GM19099 (cell line): ENCODE results near the gene IFNE.

Experiments used
- POLR2A ChIP-seq: IDR thresholded peaks from 3 replicates; pipeline ENCODE4 v1.6.1; 2011; ENCODE audit warnings: low read depth; ENCODE audit not compliant: insufficient read length; ENCODE audit errors: extremely low read depth

IFNE gene, protein sequence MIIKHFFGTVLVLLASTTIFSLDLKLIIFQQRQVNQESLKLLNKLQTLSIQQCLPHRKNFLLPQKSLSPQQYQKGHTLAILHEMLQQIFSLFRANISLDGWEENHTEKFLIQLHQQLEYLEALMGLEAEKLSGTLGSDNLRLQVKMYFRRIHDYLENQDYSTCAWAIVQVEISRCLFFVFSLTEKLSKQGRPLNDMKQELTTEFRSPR

DNA sequence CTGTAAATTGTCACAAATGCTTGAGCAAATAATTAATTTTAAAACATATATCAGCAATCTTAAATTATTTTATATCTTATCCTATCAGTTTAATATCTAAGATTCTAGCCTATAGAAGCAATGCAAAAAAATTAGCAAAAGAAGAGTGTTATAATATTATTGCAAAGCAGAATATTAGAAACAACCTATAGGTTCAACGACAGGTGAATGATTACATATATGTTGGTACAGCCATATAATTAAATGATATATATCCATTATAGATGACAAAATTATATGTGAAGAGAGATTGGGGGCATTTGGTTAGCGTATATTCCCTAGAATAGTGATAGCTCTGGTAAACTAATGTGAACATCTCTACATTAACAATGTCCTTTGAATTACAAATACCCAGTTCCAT lies at the start of gene IFNE:
IFNE (minus strand) TSS at position 101 of the 400 bp plus-strand sequence. CDS start 619 bp downstream, outside the sequence.
- TF ChIP-seq POLR2A = no peak

DNA sequence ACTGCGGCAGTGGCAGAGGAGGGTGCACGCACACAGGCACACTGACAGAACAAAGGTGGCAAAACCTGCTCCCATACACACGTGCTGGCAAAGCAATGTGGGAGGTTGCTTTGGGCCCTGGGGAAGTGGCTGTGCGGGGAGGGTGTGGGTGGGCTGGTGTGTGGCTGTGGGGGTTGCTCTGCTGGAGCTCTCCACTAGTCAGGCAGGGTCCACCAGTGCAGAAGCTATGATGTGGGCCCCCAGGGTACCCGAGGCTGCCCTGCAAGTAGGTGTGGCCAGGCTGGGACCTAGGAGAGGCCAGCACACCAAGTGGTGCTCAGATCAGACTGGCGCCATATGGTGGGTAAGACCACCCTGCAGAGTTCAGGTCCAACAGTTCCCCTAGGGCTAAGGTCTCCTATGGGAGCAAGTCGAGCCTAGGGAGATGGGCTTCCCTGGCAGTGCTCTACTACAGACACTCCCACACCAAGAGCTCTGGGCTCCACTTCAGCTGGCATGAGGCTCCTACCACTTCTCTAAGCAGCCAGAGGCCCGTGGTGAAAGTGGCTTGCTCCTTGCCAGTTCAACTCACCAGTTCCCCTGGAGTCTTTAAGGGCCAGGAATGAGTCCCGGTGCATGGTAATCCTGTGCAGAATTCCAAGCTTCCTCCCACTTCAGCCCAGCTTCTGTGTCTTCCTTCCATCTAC lies 46.2 kb upstream of the IFNE start:
- TF ChIP-seq POLR2A = no peak

DNA sequence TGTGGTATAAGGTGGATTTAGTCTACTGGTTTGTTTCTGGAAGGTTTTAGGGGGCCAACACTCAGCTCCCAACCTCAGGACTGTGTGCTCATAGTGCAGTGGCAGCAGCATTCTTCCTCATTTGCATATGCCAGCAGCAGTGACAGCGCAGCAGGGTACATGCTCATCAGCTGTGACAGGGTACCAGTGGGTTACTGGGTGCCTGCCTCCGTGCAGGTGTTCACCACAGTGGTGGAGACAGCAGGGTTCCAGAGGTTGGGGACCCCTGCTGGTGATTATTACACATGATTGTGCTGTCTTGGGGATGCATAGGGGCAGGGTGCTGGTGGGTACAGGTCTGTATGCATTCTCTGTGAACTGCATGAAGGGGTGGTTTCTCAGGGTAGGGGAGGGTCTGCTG lies 45.5 kb upstream of the IFNE start:
- no peak for TF ChIP-seq POLR2A

DNA sequence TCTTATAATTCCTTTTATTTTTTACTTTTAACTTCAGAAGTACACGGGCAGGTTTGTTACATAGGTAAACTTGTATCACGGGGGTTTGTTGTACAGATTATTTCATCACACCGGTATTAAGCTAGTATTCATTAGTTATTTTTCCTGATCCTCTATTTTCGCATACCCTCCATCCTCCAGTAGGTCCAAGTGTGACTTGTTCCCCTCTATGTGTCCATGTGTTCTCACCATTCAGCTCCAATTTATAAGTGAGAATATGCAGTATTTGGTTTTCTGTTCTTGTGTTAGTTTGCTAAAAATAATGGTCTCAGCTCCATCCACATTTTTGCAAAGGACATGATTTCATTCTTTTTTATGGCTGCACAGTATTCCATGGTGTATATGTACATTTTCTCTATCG lies 43.1 kb upstream of the IFNE start:
- TF ChIP-seq POLR2A = no peak

DNA sequence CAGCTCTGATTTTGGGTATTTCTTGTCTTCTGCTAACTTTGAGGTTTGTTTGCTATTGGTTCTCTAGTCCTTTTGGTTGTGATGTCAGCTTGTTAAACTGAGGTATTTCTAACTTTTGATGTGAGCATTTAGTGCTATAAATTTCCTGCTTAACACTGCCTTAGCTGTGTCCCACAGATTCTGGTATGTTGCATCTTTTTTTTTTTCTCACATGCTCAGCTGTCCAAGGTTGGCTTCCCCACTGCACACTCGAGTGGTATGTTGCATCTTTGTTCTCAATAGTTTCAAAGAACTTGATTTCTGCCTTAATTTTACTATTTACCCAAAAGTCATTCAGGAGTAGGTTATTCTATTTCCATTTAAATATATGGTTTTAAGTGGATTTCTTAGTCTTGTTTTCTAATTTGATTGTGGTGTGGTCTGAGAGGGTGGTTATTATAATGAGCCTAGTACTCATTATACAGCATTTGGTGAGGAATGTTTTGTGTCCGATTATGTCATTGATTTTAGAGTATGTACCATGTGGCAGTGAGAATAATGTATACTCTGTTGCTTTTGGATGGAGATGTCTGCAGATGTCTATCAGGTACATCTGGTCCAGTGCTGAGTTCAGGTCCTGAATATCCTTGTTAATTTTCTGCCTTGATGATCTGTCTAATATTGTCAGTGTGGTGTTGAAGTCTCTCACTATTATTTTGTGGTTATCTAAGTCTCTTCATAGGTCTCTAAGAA lies 42.2 kb upstream of the IFNE start:
- TF ChIP-seq POLR2A = no peak

DNA sequence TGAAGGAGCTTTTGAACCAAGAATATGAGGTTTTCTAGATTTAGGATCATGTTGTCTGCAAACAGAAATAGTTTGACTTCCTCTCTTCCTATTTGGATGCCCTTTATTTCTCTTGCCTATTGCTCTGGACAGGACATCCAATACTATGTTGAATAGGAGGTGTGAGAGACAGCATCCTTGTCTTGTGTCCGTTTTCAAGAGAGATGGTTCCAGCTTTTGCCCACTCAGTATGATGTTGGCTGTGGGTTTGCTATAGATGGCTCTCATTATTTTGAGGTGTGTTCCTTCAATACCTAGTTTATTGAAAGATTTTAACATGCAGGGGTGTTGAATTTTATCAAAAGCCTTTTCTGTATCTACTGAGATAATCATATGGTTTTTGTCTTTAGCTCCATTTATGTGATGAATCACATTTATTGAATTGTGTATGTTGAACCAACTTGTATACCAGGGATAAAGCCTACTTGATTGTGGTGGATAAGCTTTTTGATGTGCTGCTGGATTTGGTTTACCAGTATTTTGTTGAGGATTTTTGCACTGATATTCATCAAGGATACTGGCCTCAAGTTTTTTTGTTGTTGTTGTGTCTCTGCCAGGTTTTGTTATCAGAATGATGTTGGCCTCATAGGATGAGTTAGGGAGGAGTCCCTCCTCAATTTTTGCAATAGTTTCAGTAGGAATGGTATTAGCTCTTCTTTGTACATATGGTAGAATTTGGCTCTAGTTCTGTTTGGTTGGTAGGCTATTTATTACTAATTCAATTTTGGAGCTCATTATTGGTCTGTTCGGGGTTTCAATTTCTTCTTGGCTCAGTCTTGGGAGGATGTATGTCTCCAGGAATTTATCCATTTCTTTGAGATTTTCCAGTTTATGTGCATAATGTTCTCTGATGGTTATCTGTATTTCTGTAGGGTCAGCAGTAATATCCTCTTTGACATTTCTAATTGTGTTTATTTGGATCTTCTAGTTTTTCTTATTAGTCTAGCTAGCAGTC lies 41.2 kb upstream of the IFNE start:
- TF ChIP-seq POLR2A = no peak

DNA sequence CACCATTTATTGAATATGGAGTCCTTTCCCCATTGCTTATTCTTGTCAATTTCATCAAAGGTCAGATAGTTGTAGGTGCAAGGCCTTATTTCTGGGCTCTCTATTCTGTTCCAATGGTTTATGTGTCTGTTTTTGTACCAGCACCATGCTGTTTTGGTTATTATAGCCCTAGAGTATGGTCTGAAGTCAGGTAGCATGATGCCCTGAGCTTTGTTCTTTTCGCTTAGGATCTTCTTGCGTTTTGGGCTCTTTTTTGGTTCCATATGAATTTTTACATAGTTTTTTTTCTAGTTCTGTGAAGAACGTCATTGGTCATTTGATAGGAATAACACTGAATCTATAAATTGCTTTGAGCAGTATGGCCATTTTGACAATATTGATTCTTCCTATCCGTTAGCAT lies 40.2 kb upstream of the IFNE start:
- TF ChIP-seq POLR2A = no peak

DNA sequence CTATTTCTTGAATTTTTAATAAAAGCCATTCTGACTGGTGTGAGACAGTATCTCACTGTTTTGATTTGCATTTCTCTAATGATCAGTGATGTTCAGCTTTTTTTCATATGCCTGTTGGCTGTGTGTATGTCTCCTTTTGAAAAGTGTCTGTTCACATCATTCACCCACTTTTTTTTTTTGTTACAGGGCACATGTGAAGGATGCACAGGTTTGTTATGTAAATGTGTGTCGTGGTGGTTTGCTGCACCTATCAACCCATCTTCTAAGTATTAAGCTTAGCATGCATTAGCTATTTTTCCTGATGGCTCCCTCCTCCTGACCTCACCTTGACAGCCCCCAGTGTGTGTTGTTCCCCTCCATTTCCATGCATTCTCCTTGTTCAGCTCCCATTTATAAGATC lies 39.3 kb upstream of the IFNE start:
- no peak for TF ChIP-seq POLR2A

DNA sequence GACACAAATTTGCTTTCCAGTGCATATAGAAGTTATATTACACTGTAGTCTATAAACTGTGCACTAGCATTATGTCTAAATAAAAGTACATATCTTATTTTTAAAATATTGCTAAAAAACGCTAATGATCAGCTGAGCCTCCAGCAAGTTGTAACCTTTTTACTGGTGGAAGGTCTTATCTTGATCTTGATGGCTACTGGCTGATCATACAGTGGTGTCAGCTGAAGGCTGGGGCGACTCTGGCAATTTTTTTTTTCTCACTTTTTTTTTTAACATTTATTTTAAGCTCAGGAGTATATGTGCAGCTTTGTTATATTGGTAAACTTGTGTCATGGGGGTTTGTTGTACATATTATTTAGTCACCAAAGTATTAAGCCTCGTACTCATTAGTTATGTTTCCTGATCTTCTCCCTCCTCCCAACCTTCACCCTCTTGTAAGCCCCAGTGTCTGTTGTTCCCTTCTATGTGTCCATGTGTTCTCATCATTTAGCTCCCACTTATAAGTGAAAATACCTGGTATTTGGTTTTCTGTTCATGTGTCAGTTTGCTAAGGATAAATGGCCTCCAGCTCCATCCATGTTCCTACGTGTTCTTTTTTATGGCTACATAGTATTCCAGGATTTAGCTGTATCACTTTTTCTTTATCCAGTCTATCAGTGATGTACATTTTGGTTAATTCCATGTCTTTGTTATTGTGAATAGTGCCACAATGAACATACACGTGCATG lies 38.6 kb upstream of the IFNE start:
- TF ChIP-seq POLR2A = no peak

DNA sequence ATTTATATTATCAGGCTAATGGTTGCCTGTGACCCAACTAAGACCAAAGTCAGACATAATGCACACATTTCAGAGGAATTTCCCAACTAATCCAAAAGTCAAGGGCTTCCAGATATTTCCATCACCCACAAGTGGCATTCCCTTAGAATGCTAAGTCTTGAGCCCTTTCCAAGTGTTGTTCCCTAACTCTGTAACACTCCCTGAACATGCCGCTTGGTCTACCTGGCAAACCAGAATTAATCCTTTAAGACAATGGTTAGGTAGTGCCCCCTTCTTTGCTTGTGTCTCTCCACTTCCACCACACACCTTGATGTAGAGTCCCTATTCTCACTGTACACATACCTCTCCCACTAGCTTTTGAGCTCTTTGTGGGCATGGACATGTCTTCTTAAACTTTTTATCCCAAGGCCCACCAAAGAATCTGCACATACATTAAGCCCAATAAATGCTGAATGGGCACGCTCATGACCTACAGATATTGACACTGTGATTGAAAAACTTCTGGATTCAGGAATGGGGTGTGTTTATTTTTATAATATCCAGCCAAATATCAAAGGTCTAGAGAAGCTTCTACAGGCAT lies 37.8 kb upstream of the IFNE start:
- TF ChIP-seq POLR2A = no peak

DNA sequence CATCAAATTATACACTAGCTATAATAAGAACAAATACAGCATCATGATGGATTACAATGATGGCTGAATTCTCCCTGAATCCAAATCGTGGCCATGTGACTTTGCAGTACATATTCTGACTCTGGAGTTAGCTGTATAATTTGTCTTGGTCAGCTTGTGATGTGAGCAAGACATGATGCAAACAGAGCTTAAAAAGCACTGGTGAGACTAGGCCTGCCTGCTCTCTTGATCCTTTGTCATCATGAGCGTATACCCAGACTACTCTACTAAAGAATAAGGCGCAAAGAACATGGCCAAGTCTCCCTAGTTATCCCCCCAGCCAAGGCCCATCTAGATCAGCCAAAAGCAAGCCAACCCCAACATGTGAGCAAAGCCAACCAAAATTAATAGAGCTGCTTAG lies 34.7 kb upstream of the IFNE start:
- no peak for TF ChIP-seq POLR2A

DNA sequence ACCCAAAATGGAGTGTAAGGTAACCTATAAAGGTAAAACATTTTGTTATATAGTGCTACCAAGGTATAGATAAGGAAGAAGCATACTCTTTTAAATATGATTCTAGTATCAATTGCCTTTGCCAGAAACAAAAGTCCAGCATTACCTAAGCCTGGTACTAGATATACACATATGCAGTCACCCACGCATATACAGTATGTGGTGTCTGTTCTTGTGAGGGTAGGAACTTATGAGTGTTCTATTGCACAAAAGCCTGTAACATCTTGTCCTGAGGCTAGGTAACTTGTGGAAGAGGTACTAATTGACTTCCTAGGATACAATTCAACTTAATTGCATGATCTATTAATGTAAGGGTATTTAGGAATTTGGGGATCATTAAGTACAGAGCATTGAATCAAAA lies 31.3 kb upstream of the IFNE start:
- no peak for TF ChIP-seq POLR2A

DNA sequence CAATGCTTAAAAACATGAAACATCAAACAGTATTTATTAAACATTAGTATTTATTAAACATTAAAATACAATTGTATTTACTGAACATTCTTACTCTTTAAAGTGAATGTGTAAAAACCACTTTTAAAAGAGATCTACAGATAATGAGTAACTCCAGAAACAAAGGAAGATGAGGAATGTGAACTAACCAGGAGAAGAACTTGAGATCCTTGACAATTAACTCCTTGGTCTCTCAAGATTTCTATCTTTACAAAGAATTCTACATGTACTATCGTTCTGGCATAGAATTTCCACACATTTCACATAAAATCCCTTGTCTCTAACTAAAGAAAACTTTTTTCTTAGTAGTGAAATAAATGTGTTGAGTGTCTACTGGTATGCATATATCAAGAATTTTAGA lies 28.7 kb upstream of the IFNE start:
- TF ChIP-seq POLR2A = no peak

DNA sequence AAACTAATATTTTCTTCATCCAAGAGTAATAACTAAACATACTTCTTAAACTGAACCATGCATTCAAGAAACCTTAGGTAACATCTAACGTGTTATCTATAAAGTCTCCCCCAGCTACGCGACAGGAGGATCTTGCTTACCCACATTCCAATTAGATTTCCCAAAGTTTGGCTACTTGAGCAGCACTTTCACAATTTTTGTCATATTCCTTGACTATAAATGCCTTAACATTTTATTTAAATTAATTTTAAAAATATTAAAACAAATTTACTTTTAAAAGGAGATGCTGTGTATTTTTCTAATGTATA lies 25.3 kb upstream of the IFNE start:
- no peak for TF ChIP-seq POLR2A

DNA sequence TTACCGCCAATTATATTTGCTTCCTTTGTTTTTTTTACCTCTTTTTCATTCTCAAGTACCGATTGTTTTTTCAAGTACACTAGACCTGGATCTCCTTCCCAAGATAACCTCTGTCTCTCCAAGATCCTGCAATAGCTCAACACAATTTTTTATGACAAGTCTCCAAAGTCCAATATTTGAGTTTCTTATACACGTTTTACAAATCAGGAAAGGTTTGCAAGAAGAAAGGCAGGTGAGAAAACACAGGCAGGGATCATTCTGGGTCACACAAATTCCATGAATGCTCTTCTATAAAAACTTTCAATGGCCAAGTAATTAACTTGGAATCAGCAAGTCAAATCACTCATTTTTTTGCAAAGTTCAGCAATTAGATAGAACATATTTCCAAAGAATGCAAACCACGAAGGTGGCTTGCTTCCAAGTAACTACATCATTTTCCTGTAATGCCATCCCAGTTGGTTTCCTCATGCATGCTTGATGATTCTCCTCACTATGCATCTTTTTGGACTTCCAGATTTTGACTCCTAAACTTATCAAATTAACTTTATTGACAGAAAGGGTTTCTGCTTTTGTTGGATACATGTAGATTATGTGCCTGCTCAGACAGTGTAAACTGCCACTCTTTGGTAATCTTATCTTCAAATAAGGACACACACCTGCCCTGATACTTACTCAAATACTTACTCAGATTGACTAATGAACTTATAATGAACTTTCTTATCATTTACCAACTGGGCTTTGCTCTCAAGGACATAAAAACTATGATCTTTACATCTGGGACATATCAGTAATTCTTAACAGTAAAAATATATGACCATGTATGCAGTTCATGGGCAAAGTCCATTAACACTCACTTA lies 24.7 kb upstream of the IFNE start:
- TF ChIP-seq POLR2A = no peak
